Neuronal stem cell (in vitro differentiated cells): Measurements from ENCODE around the gene GALNT3.

ENCODE experiments used
- DNase-seq: peaks from one replicate; pipeline ENCODE4 v3.0.0-alpha.2; 2013; ENCODE audit warnings: low spot score
- H2AFZ ChIP-seq: one replicate; pipeline ENCODE4 v1.6.1; 2013; ENCODE audit warnings: mild to moderate bottlenecking, low read length, inconsistent platforms
- H2AK5ac ChIP-seq: 2 replicates; pipeline ENCODE4 v1.6.1; 2013; ENCODE audit warnings: low read depth, mild to moderate bottlenecking, inconsistent platforms, low read length, moderate library complexity, mixed read lengths
- H2BK120ac ChIP-seq: 2 replicates; pipeline ENCODE4 v1.6.1; 2013; ENCODE audit warnings: low read depth, mild to moderate bottlenecking, inconsistent platforms, low read length, moderate library complexity, mixed read lengths
- H2BK12ac ChIP-seq: one replicate; pipeline ENCODE4 v1.6.1; 2013; ENCODE audit warnings: low read length, inconsistent platforms
- H2BK15ac ChIP-seq: 2 replicates; pipeline ENCODE4 v1.6.1; 2013; ENCODE audit warnings: mild to moderate bottlenecking, low read length, inconsistent platforms, mixed read lengths
- H2BK5ac ChIP-seq: one replicate; pipeline ENCODE4 v1.6.1; 2013; ENCODE audit warnings: inconsistent platforms, mild to moderate bottlenecking, low read length, moderate library complexity
- H3K14ac ChIP-seq: one replicate; pipeline ENCODE4 v1.6.1; 2013; ENCODE audit warnings: low read length, inconsistent platforms
- H3K18ac ChIP-seq: 2 replicates; pipeline ENCODE4 v1.6.1; 2013; ENCODE audit warnings: low read length, inconsistent platforms
- H3K23ac ChIP-seq: 2 replicates; pipeline ENCODE4 v1.6.1; 2013; ENCODE audit warnings: low read depth, mild to moderate bottlenecking, mixed read lengths, low read length, inconsistent platforms; ENCODE audit not compliant: poor library complexity
- H3K27ac ChIP-seq: replicated peaks from 3 replicates; pipeline ENCODE4 v1.5.1; 2013; ENCODE audit warnings: low read length, inconsistent platforms
- H3K27me3 ChIP-seq, 3 experiments: 2 replicates each; pipeline ENCODE4 v1.6.1; 2013; ENCODE audit warnings: low read length in 3 of 3, mild to moderate bottlenecking in 2 of 3, inconsistent platforms in 1 of 3, low read depth in 1 of 3, mixed read lengths in 1 of 3, moderate library complexity in 1 of 3; ENCODE audit not compliant: control insufficient read depth in 3 of 3, insufficient read depth in 3 of 3
- H3K36me3 ChIP-seq, 2 donors: replicated peaks in 1 of 2; 2 replicates each; pipeline ENCODE4 v1.6.1; 2013; ENCODE audit warnings: low read length in 2 of 2; ENCODE audit not compliant: control insufficient read depth in 2 of 2, insufficient read depth in 2 of 2
- H3K4ac ChIP-seq: 2 replicates; pipeline ENCODE4 v1.6.1; 2013; ENCODE audit warnings: inconsistent platforms, mild to moderate bottlenecking, low read length, moderate library complexity
- H3K4me1 ChIP-seq, 2 donors: 1 replicate in 1 of 2; 2 replicates in 1 of 2; pipeline ENCODE4 v1.6.1; 2013; ENCODE audit warnings: low read length in 2 of 2, low read depth in 1 of 2; ENCODE audit not compliant: control insufficient read depth in 2 of 2, insufficient read depth in 1 of 2
- H3K4me2 ChIP-seq: one replicate; pipeline ENCODE4 v1.6.1; 2013; ENCODE audit warnings: mild to moderate bottlenecking, low read length, inconsistent platforms; ENCODE audit not compliant: insufficient read depth, poor library complexity, severe bottlenecking
- H3K4me3 ChIP-seq, 2 donors: 2 replicates each; pipeline ENCODE4 v1.5.1; 2013; ENCODE audit warnings: low read length in 2 of 2, mild to moderate bottlenecking in 2 of 2, inconsistent platforms in 1 of 2, moderate library complexity in 1 of 2
- H3K79me1 ChIP-seq: one replicate; pipeline ENCODE4 v1.6.1; 2013; ENCODE audit warnings: low read depth, mild to moderate bottlenecking, inconsistent platforms, low read length, moderate library complexity
- H3K9ac ChIP-seq: one replicate; pipeline ENCODE4 v1.6.1; 2013; ENCODE audit warnings: mild to moderate bottlenecking, low read depth, low read length, inconsistent platforms; ENCODE audit not compliant: poor library complexity
- H3K9me3 ChIP-seq, 2 donors: replicated peaks in 1 of 2; 2 replicates each; pipeline versions ENCODE3 to v1.6.1; 2013; ENCODE audit warnings: low read length in 2 of 2, mild to moderate bottlenecking in 2 of 2, inconsistent platforms in 1 of 2, low read depth in 1 of 2, mixed read lengths in 1 of 2, moderate library complexity in 1 of 2; ENCODE audit not compliant: control insufficient read depth in 2 of 2, insufficient read depth in 1 of 2
- H4K8ac ChIP-seq: one replicate; pipeline ENCODE4 v1.6.1; 2013; ENCODE audit warnings: low read depth, mild to moderate bottlenecking, inconsistent platforms, low read length, moderate library complexity
- H4K91ac ChIP-seq: one replicate; pipeline ENCODE4 v1.6.1; 2013; ENCODE audit warnings: low read length, low read depth, mild to moderate bottlenecking, inconsistent platforms; ENCODE audit not compliant: poor library complexity
- WGBS, 2 donors: extraction: QIAGEN DNeasy Blood & Tissue Kit; methylation state at CpG; one replicate each; pipeline ENCODE4 v1.1.7; 2013; ENCODE audit warnings: missing lambda C conversion rate in 2 of 2, mixed read lengths in 1 of 2; ENCODE audit not compliant: insufficient read length in 2 of 2, insufficient replicate concordance in 1 of 2; ENCODE audit errors: extremely low coverage in 2 of 2; 5-methylcytosine and 5-hydroxymethylcytosine counted together

Gene GALNT3

DNA sequence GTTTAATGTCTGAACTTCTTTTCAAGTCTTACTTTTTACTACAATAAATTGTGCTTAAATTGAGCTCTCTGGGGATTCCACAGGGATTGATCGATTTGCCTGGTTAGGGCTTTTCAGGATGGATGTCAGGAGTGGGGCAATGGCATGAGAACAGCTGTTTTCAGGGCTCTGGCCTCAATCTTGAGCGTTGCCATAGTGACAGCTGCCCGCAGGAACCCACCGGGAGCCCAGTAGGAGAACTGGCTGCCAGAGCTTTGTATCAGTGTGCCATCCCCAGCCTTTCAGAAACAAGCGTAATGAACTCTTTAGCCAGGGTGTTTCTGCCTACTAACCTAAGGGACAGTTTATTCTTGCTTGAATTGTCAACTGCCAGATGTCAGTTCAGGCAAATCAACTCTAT lies 93.5 kb downstream of the GALNT3 start:
- no peak overlapping the region for H2BK12ac ChIP-seq
- peaks cover 13 to 14% of the 10 kb centered on the region in 2 donors for H3K4me1 ChIP-seq
- H3K4ac ChIP-seq, result no peak overlapping the region
- peaks cover 0 to 2% of the 10 kb centered on the region in 2 donors for H3K9me3 ChIP-seq
- no peak overlapping the region for H3K18ac ChIP-seq
- no CpG with 5 or more reads among the region's 5 CpGs for WGBS, 2 donors
- no peak overlapping the region for H4K91ac ChIP-seq
- H2AFZ ChIP-seq, result no peak overlapping the region
- H3K23ac ChIP-seq, result no peak overlapping the region
- no peak overlapping the region for H3K9ac ChIP-seq
- H2AK5ac ChIP-seq, result no peak overlapping the region
- H3K27ac ChIP-seq, result no peak overlapping the region
- no peak overlapping the region for H3K14ac ChIP-seq
- H4K8ac ChIP-seq, result no peak overlapping the region
- no peak overlapping the region for H3K4me3 ChIP-seq
- no peak overlapping the region for H3K4me2 ChIP-seq
- H2BK120ac ChIP-seq, result no peak overlapping the region
- H3K36me3 ChIP-seq, result no peaks in the 10 kb centered on the region
- no peak for DNase-seq
- no peak overlapping the region for H2BK5ac ChIP-seq
- H2BK15ac ChIP-seq, result no peak overlapping the region
- H3K79me1 ChIP-seq, result no peaks in the 10 kb centered on the region
- H3K27me3 ChIP-seq, result no peaks in the 10 kb centered on the region

GRCh38 chr2:165699946-165700345 lies 94.1 kb downstream of the GALNT3 start:
- no peaks in the 10 kb centered on the region for H3K79me1 ChIP-seq
- H4K91ac ChIP-seq, result no peak overlapping the region
- no peak for DNase-seq
- H3K9ac ChIP-seq, result no peak overlapping the region
- no peak overlapping the region for H4K8ac ChIP-seq
- H3K14ac ChIP-seq, result no peak overlapping the region
- no peak overlapping the region for H2BK12ac ChIP-seq
- H3K18ac ChIP-seq, result no peak overlapping the region
- no peak overlapping the region for H3K4me2 ChIP-seq
- no peak overlapping the region for H2AK5ac ChIP-seq
- H3K9me3 ChIP-seq, result peaks cover 0 to 2% of the 10 kb centered on the region in 2 donors
- no CpG with 5 or more reads among the region's 2 CpGs for WGBS, 2 donors
- H3K4me3 ChIP-seq, result no peak overlapping the region
- no peak overlapping the region for H2BK15ac ChIP-seq
- no peak overlapping the region for H3K4ac ChIP-seq
- no peaks in the 10 kb centered on the region for H3K27me3 ChIP-seq
- no peak overlapping the region for H3K27ac ChIP-seq
- no peak overlapping the region for H2AFZ ChIP-seq
- H2BK5ac ChIP-seq, result no peak overlapping the region
- no peak overlapping the region for H3K23ac ChIP-seq
- no peak overlapping the region for H2BK120ac ChIP-seq
- H3K36me3 ChIP-seq, result no peaks in the 10 kb centered on the region
- H3K4me1 ChIP-seq, result peaks cover 13 to 14% of the 10 kb centered on the region in 2 donors

- H3K4ac ChIP-seq, result no peak overlapping the region
- H2BK15ac ChIP-seq, result no peak overlapping the region
- no peak overlapping the region for H3K9ac ChIP-seq
- H3K18ac ChIP-seq, result no peak overlapping the region
- peak overlapping the region; percentile 46 for H2AFZ ChIP-seq
- no peaks in the 10 kb centered on the region for H3K36me3 ChIP-seq
- H3K4me3 ChIP-seq, result no peak overlapping the region
- no CpG with 5 or more reads among the region's 4 CpGs for WGBS, 2 donors
- no peak overlapping the region for H2AK5ac ChIP-seq
- peaks cover 13 to 14% of the 10 kb centered on the region in 2 donors for H3K4me1 ChIP-seq
- H2BK120ac ChIP-seq, result no peak overlapping the region
- peaks cover 0 to 2% of the 10 kb centered on the region in 2 donors for H3K9me3 ChIP-seq
- H3K4me2 ChIP-seq, result peak overlapping the region; percentile 20
- H4K91ac ChIP-seq, result no peak overlapping the region
- peak overlapping the region; percentile 53 for H3K27ac ChIP-seq
- H4K8ac ChIP-seq, result no peak overlapping the region
- peak; percentile 32 for DNase-seq
- no peak overlapping the region for H3K14ac ChIP-seq
- no peaks in the 10 kb centered on the region for H3K27me3 ChIP-seq
- H2BK12ac ChIP-seq, result no peak overlapping the region
- H3K79me1 ChIP-seq, result no peaks in the 10 kb centered on the region
- H3K23ac ChIP-seq, result no peak overlapping the region
- H2BK5ac ChIP-seq, result no peak overlapping the region
Measured at GRCh38 chr2:165698444-165698884, 95.6 kb downstream of the GALNT3 start.

DNA sequence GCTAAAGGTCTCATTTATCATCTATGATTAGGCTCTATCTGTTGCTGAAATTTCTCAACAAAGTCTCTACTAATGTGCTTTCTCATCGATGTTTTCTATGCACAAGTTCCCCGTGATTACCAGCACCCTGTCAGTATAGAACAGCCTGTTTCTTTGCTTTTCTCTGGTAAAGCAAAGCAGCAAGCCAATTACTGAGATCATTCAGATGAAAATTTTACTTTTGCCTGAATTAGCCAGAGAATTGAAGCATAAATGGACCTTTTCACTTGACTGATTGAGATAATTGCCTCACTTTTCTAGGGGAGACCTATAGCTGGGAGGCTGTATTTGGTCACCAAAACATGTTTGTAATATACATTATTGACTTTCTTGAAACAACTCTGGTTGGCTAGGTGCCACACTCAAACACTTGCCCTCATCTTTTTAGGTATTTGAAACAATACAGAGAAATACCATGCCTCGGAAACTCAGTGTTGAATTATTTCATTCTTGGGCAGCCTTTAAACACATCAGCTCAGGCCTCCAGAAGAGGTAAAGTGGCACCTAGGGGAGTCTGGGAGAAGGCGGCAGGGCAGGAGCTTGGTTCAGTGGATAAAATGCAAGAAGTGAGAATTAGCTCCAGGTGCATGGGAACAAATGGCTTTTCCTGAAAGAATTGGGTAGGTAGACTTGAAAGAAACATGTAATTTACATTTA lies 96.2 kb downstream of the GALNT3 start:
- Histone ChIP-seq H3K27me3 (no peaks in the 10 kb centered on the region), H3K23ac (no peak overlapping the region), H2BK15ac (no peak overlapping the region), H3K4me3 (no peak overlapping the region), H3K9me3 (peaks cover 0 to 2% of the 10 kb centered on the region in 2 donors), H3K18ac (no peak overlapping the region), H2AFZ (peak overlapping the region; percentile 46), H4K91ac (no peak overlapping the region), H3K9ac (no peak overlapping the region), H3K4ac (no peak overlapping the region), H3K4me1 (peaks cover 13 to 14% of the 10 kb centered on the region in 2 donors), H2AK5ac (no peak overlapping the region), H3K14ac (no peak overlapping the region), H4K8ac (no peak overlapping the region), H2BK12ac (no peak overlapping the region), H3K36me3 (no peaks in the 10 kb centered on the region), H3K27ac (peak overlapping the region; percentile 53), H3K4me2 (peak overlapping the region; percentile 20), H2BK5ac (no peak overlapping the region), H3K79me1 (no peaks in the 10 kb centered on the region), H2BK120ac (no peak overlapping the region)
- no CpG with 5 or more reads among the region's 4 CpGs for WGBS, 2 donors
- DNase-seq, result peak; percentile 9
